ENCODE data around the gene CPTP. TPM values are rescaled to one million over a fixed set of nuclear protein-coding genes. Genes with fewer than 3 reads are reported as not detected.

CPTP gene
- total and polyA plus RNA-seq, 10 of the 15 experiments (the other 5 are each of a cell fraction or from before 2014, with no cell fraction given), result 0.06 to 24.3 (median 10.0) TPM

DNA sequence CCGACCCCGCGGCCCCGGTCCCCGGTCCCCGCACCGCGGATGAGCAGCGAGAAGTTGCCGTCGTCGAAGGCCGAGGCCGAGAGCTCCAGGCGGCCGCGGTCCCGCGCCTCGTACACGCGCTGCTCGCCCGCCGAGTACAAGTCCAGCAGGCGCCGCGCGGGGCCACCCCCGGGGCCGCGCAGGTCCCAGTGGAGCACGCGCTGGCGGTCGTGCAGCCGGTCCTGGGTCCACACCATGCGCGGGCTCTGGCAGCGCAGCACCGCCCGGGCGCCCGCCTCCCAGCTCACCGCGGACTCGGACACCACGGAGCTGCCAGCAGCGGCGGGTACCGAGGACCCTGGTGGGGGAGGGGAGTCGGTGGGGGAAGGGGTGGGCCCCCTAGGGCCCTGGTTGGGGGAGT lies 30.8 kb downstream of the CPTP start:
- Histone ChIP-seq H4K20me1 (ENCODE audit: control insufficient read depth, insufficient read depth) (no peaks in the 10 kb centered on the region), H3K27ac (ENCODE audit: control insufficient read depth, insufficient read depth) (no peak overlapping the region), H3K79me2 (ENCODE audit: control insufficient read depth, insufficient read depth, low read length) (no peaks in the 10 kb centered on the region), H3K4me3 (no peak overlapping the region), H3K9me3 (replicated peaks; ENCODE audit: control insufficient read depth, insufficient read depth, low read length) (no peaks in the 10 kb centered on the region), H3K4me2 (ENCODE audit: control insufficient read depth, insufficient read depth) (no peak overlapping the region), H3K9ac (ENCODE audit: control insufficient read depth, insufficient read depth, low read length) (no peak overlapping the region), H3K4me1 (ENCODE audit: control insufficient read depth, insufficient read depth, low read length) (peaks cover 5% of the 10 kb centered on the region), H3K36me3 (ENCODE audit: control insufficient read depth in 2 of 2, insufficient read depth in 2 of 2, low read length in 1 of 2) (no peaks in the 10 kb centered on the region), H2AFZ (ENCODE audit: control insufficient read depth, low read depth, low read length) (no peak overlapping the region), H3K27me3 (replicated peaks in 1 of 2; ENCODE audit: control insufficient read depth in 2 of 2, insufficient read depth in 2 of 2, low read length in 1 of 2) (peaks cover 0 to 3% of the 10 kb centered on the region in 2 experiments; a peak in 2 of 4 replicates)
- no peak for DNase-seq (ENCODE audit: low read depth, low spot score)
- WGBS (ENCODE audit: insufficient coverage, insufficient replicate concordance, low lambda C conversion rate, missing lambda C conversion rate), result 27% methylated on average over 13 of the region's 52 CpGs
- TF ChIP-seq ZSCAN29 (IDR thresholded peaks at IDR 0.05), result no peak
- TF ChIP-seq SUZ12 (IDR thresholded peaks at IDR 0.05; ENCODE audit: unreplicated experiment), result peak; percentile 54
- CTCF ChIA-PET, result no interaction called here
- no TSS peak for BruUV-seq (replicated peaks)
- intact Hi-C loops (cut with micrococcal nuclease; ENCODE audit: unreplicated experiment), result no loop called here
- POLR2A ChIA-PET, result no interaction called here
- no peak for ATAC-seq
- RAD21 ChIA-PET (ENCODE audit: unreplicated experiment), result no interaction called here
- in situ Hi-C loops (cut with MboI), result no loop called here
- FAIRE-seq, result no peak
- SMC1A ChIA-PET (ENCODE audit: uncharacterized antibody, unreplicated experiment), result no interaction called here

DNA sequence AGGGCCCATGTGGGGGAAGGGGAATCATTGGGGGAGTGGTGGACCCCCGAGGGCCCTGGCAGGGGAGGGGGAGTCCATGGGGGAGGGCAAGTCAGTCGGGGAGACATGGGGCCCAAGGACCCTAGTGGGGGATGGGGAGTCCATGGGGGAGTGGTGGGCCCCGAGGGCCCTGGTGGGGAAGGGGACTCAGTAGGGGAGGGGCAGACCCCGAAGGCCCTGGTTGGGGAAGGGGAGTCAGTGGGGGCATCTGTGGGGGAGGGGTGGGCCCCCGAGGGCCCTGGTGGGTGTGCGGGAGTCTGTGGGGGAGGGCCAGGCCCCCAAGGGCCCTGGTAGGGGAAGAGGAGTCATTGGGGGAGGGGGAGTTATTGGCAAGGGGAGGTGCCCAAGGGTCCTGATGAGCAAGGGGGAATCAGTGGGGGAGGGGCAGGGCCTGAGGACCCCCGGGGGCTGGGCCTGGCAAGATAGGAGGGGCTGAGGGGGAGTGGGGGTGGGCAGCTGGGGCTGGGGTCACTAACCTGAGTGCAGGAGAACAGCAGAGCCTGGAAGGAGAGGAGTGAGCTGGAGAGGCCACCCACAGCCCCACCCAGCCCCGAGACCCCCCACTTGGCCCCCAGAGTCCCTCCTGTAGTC lies 31.7 kb downstream of the CPTP start:
- H3K9ac ChIP-seq (ENCODE audit: control insufficient read depth, insufficient read depth, low read length), result no peak overlapping the region
- H3K4me3 ChIP-seq, result no peak overlapping the region
- H2AFZ ChIP-seq (ENCODE audit: control insufficient read depth, low read depth, low read length), result no peak overlapping the region
- no TSS peak for BruUV-seq (replicated peaks)
- H3K79me2 ChIP-seq (ENCODE audit: control insufficient read depth, insufficient read depth, low read length), result no peaks in the 10 kb centered on the region
- ChIA-PET POLR2A (no interaction called here), SMC1A (ENCODE audit: uncharacterized antibody, unreplicated experiment) (no interaction called here), CTCF (no interaction called here), RAD21 (ENCODE audit: unreplicated experiment) (no interaction called here)
- no peak overlapping the region for H3K27ac ChIP-seq (ENCODE audit: control insufficient read depth, insufficient read depth)
- in situ Hi-C loops (cut with MboI) (no loop called here), intact Hi-C loops (cut with micrococcal nuclease; ENCODE audit: unreplicated experiment) (no loop called here)
- no peak overlapping the region for H3K4me2 ChIP-seq (ENCODE audit: control insufficient read depth, insufficient read depth)
- H3K9me3 ChIP-seq (replicated peaks; ENCODE audit: control insufficient read depth, insufficient read depth, low read length), result no peaks in the 10 kb centered on the region
- FAIRE-seq, result no peak
- TF ChIP-seq NBN (IDR thresholded peaks at IDR 0.05) (no peak), SMARCA5 (IDR thresholded peaks at IDR 0.05) (no peak), TCF12 (IDR thresholded peaks at IDR 0.05; ENCODE audit: low read depth, low read length) (no peak), E4F1 (IDR thresholded peaks at IDR 0.05; ENCODE audit: borderline replicate concordance, partially characterized antibody) (no peak), MYC (IDR thresholded peaks at IDR 0.05; ENCODE audit: insufficient read depth, insufficient read length, insufficient replicate concordance, low read length, severe bottlenecking) (no peak), NFYB (IDR thresholded peaks at IDR 0.05; ENCODE audit: insufficient read depth, low read depth, low read length) (no peak), SMAD5 (IDR thresholded peaks at IDR 0.05; ENCODE audit: low read depth) (no peak)
- no peak for DNase-seq (ENCODE audit: low read depth, low spot score)
- H3K4me1 ChIP-seq (ENCODE audit: control insufficient read depth, insufficient read depth, low read length), result peaks cover 5% of the 10 kb centered on the region
- no peak for ATAC-seq
- H3K36me3 ChIP-seq (ENCODE audit: control insufficient read depth in 2 of 2, insufficient read depth in 2 of 2, low read length in 1 of 2), result no peaks in the 10 kb centered on the region
- peaks cover 0 to 3% of the 10 kb centered on the region in 2 experiments; a peak in 2 of 4 replicates for H3K27me3 ChIP-seq (replicated peaks in 1 of 2; ENCODE audit: control insufficient read depth in 2 of 2, insufficient read depth in 2 of 2, low read length in 1 of 2)
- no peaks in the 10 kb centered on the region for H4K20me1 ChIP-seq (ENCODE audit: control insufficient read depth, insufficient read depth)
- WGBS (ENCODE audit: insufficient coverage, insufficient replicate concordance, low lambda C conversion rate, missing lambda C conversion rate), result 0% methylated on average over 2 of the region's 8 CpGs

Data from GM12878 (cell line).